Activated naive CD8-positive, alpha-beta T cell treated with anti-CD3 and anti-CD28 coated beads for 36 hours (primary cell): ENCODE data around the gene XPC. TPM values are rescaled to one million over a fixed set of nuclear protein-coding genes. Genes with fewer than 3 reads are reported as not detected.
"Not testable (repeated sequence)": the region's sequence is repeated elsewhere in the genome, so short reads cannot be mapped to it uniquely, and the experiment has no call there.

Source experiments
- DNase-seq: peaks from one replicate; pipeline ENCODE4 v3.0.0; 2021
- H3K27ac Mint-ChIP-seq: one replicate; pipeline ENCODE4 v1.8.0; 2022; ENCODE audit warnings: mild to moderate bottlenecking, moderate library complexity, mixed read lengths
- H3K27me3 Mint-ChIP-seq: one replicate; pipeline ENCODE4 v1.8.0; 2022; ENCODE audit warnings: mild to moderate bottlenecking, mixed read lengths
- H3K36me3 Mint-ChIP-seq: one replicate; pipeline ENCODE4 v1.8.0; 2021; ENCODE audit warnings: mild to moderate bottlenecking, mixed read lengths
- H3K4me1 Mint-ChIP-seq: one replicate; pipeline ENCODE4 v1.8.0; 2021; ENCODE audit warnings: mixed read lengths
- H3K4me3 Mint-ChIP-seq: one replicate; pipeline ENCODE4 v1.8.0; 2022; ENCODE audit warnings: mild to moderate bottlenecking, moderate library complexity, mixed read lengths
- H3K9me3 Mint-ChIP-seq: one replicate; pipeline ENCODE4 v1.8.0; 2022; ENCODE audit warnings: mixed read lengths
- total RNA-seq, 2 experiments: library from RNA; stranded (reverse); gene quantifications; one replicate each; pipeline ENCODE4 v1.2.3, GENCODE V29; 2021

Gene XPC
- total RNA-seq, 2 experiments from 2014 or later, result 19.8 to 25.4 TPM

DNA sequence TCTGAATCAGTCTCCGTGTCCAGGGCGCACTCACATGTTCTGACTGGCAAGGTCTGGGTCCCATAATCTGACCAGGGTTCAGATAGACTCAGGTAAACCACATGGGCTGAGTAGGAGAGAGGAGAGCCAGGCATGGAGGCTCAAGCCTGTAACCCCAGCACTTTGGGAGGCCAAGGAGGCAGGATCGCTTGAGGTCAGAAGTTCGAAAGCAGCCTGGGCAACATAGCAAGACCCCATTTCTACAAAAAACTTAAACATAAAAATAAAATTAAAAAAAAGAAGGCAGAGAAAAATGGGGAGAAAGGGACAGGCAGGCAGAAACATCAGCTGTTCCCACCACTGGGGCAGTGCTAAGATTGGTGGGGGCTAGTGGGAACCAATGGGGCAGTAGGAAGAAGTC is 48.2 kb downstream of the XPC start:
- Mint-ChIP-seq H3K9me3 (no peaks in the 10 kb centered on the region), H3K4me1 (peaks cover 25% of the 10 kb centered on the region), H3K27ac (peak overlapping the region; percentile 13), H3K27me3 (no peaks in the 10 kb centered on the region), H3K36me3 (peaks cover 36% of the 10 kb centered on the region), H3K4me3 (no peak overlapping the region)
- DNase-seq, result no peak

DNA sequence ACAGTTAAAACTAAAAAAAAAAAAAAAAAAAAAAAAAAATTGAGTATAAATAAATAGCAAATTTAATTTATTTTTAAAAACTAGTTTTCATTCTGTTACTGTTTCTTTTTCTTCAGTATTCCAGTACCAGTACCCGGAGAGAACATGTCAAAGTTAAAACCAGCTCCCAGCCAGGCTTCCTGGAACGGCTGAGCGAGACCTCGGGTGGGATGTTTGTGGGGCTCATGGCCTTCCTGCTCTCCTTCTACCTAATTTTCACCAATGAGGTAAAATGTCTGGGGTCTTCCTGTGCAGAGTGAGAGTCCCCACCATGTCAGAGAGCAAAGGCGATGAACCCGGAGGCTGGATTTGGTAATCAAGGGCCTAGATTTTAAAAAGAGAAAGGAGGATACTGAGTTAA is 49.1 kb downstream of the XPC start:
- Mint-ChIP-seq H3K9me3 (no peaks in the 10 kb centered on the region), H3K4me1 (peaks cover 25% of the 10 kb centered on the region), H3K36me3 (peaks cover 34% of the 10 kb centered on the region), H3K27me3 (no peaks in the 10 kb centered on the region), H3K27ac (no peak overlapping the region), H3K4me3 (no peak overlapping the region)
- no peak for DNase-seq

DNA sequence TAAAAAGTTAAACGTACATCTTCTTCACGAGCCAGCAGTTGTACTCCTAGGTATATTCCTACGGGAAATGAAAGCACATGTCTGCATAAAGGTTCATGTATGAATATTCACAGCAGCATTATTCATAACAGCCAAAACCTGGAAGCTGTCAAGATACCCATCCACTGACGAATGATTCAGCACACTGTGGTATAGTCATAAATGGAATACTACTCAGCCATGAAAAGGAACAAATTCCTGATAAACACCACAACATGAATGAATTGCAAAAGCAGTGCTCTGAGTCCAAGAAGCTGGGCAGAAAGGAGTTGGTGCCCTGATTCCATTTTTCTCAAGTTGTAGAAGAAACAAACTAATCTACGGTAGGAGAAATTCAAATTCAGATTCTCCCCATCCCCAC is 49.7 kb downstream of the XPC start:
- H3K36me3 Mint-ChIP-seq, result peaks cover 38% of the 10 kb centered on the region
- no peaks in the 10 kb centered on the region for H3K9me3 Mint-ChIP-seq
- no peak for DNase-seq
- H3K4me3 Mint-ChIP-seq, result no peak overlapping the region
- H3K4me1 Mint-ChIP-seq, result peaks cover 25% of the 10 kb centered on the region
- H3K27ac Mint-ChIP-seq, result no peak overlapping the region
- H3K27me3 Mint-ChIP-seq, result no peaks in the 10 kb centered on the region

DNA sequence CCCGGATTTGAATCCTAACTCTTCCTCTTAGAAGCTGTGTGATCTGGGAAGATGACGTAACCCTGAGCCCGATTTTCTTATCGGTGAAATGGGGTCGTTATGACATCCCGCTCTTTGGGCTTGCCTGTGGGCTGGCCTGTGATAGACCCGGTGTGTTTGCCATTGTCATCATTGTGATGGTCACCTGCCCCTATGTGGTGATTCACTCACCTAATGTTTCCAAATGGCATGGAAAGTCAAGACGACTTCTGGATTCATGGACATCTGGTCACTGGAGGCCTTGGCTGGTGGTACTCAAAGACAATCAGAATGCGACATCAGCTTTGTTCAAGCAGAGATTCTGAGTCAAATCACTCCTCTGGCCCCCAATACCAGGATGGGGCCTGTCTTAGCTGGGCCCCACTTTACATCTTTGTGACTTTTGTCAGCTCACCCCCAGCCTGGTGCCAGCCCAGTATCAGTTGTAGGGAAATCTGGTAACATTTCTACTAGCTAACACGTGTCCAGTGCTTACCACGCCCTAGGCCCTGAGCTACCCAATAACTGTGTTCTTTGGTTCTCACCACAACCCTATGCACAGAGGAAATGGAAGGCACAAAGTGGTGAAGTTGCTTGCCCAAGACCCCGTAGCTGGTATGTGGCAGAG is 50.8 kb downstream of the XPC start:
- peaks cover 30% of the 10 kb centered on the region for H3K4me1 Mint-ChIP-seq
- H3K9me3 Mint-ChIP-seq, result no peaks in the 10 kb centered on the region
- H3K27me3 Mint-ChIP-seq, result no peaks in the 10 kb centered on the region
- no peak for DNase-seq
- H3K27ac Mint-ChIP-seq, result no peak overlapping the region
- H3K36me3 Mint-ChIP-seq, result peaks cover 43% of the 10 kb centered on the region
- H3K4me3 Mint-ChIP-seq, result no peak overlapping the region

DNA sequence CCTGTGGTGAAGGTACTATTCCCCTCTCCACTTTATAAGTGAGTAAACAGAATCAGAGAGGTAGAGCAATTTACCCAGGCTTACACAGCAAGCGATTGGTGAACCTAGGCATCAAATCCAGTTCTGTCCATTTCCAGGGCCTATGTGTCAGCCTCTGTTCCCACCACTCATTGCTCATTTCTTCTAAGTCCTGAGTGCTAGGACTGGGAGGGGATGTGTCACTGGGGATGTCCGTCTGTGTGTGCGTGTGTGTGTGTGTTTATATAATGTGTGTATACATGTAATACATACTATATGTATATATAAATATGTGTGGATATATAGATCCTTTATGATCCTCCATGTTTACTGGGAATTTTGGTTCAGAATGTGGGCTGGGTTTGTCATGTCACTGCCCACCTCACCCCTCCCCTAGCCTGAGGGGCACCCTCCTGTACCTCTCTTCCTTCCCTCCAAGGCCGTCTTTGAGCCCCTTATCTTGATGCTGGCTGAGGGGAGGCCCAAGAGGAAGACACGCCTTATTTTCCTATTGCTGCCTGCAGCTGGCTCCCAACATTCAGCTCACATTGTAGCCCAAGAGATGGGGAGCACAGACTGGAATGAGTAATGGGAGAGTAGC is 51.4 kb downstream of the XPC start:
- H3K27me3 Mint-ChIP-seq, result no peaks in the 10 kb centered on the region
- no peak overlapping the region for H3K27ac Mint-ChIP-seq
- DNase-seq, result no peak
- peaks cover 46% of the 10 kb centered on the region for H3K36me3 Mint-ChIP-seq
- peaks cover 36% of the 10 kb centered on the region for H3K4me1 Mint-ChIP-seq
- no peak overlapping the region for H3K4me3 Mint-ChIP-seq
- no peaks in the 10 kb centered on the region for H3K9me3 Mint-ChIP-seq

DNA sequence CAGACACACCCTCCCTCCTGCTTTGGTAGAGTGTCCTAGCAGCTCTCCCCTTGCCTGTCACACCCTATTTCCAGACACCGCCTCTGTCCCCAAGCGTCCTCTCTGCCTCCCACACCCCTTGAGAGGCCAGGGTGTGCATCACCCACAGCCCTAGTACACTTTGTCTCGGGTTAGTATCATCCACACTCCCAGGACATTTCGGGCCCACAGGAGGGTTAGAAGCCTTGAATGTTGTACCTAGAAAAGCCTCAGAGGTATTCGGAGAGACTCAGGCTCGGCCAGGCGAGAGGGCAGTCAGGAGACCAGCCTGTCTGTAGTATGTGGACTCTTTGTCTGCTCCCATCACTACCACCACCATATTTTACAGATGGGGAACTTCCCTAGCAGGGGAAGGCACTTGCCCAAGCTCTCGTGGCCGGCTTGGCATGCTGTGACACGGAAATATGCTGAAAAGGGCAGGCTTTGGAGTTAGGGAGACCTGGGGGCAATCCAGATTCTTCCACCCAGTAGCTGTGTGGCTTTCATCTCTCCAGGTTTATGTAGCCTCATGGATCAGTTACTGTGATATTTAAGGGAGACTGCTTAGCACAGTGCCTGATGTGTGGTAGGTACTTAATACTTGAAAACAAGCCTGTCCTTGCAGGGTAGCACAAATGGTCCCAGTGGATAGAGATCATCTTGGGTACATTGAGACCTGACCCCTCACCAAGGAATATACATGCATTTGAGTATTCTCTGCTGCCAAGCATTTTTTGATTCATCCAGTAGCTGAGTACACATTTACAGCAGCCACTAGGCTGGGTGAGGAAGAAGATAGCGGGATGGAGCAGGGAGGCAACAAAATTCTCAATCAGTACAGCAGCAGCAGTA is 52.1 kb downstream of the XPC start:
- Mint-ChIP-seq H3K27me3 (no peaks in the 10 kb centered on the region), H3K27ac (peak overlapping the region; percentile 91), H3K36me3 (peaks cover 50% of the 10 kb centered on the region), H3K4me1 (peaks cover 38% of the 10 kb centered on the region), H3K9me3 (no peaks in the 10 kb centered on the region), H3K4me3 (peak overlapping the region; percentile 97)
- no peak for DNase-seq

DNA sequence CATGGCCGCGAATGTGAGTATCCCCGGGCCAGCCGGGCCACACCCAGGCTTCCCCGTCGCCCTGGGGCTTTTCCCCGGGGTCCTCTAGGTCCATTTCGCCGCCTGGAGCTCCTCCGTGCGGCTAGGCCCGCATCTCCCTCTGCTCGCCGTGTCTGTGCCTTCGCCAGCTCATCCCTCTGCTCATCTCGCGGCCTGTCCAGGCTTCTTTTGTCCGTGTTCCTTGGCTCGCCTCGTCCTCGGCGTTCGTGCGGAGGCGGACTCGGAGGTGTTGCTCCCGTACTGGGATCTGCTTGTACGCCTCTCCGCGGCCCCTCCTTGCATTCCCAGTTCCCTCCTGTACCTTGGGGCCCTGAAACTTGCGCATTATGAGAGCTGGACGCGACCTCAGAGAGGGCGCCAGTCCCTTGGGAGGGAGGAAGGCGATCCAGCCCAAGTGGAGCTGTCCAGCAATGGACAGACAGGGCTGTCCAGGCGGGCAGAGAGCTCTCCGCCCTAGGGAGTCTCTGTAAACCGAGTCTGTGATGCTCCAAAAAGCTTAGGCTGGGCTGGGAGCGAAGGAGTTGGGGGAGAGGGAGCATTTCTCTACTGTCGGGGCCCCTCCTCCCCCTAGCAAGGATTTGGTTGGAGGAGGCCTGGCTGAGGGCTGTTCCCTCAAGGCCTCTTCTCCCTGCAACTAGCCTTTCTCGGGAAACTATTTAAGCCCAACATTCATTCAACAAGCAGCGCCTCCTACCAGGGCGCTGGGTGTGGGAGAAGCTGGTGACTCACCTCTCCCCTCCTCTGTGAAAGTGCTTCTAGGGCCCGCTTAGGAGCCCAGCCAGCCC is 53.0 kb downstream of the XPC start:
- peak overlapping the region; percentile 91 for H3K27ac Mint-ChIP-seq
- H3K36me3 Mint-ChIP-seq, result peaks cover 50% of the 10 kb centered on the region
- peaks cover 41% of the 10 kb centered on the region for H3K4me1 Mint-ChIP-seq
- H3K4me3 Mint-ChIP-seq, result peak overlapping the region; percentile 97
- peak; percentile 70 for DNase-seq
- no peaks in the 10 kb centered on the region for H3K27me3 Mint-ChIP-seq
- H3K9me3 Mint-ChIP-seq, result no peaks in the 10 kb centered on the region

DNA sequence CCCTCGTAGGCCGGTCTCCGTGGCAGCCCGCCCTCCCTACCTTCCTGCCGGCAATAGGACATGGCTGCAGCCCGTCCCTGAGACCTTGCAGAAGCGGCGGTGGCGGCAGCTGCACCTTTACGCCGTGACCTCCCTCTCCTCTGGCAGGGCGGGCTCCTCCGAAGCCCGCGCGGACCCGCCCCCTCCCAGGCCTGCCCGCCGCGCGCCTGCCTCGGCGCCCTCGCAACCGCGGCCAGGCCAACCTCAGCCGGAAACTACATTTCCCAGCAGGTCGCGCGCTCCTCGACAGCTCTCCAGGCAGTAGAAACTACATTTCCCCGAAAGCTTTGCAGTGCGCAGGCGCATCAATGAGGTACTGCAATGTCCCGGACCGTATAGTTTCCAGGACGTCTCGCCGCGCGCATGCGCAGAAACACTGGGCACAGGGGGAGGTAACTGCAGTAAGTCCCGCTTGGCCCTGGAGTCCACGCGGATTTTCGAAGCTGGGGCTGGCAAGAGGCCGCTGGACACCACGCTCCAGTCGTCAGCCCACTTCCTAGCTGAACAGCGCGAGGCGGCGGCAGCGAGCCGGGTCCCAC is 53.7 kb downstream of the XPC start, which contains the start of the genes CHCHD4 and TMEM43:
TSS of gene CHCHD4 (minus strand) at position 256 of the 578 bp plus-strand sequence. CDS start at position 62, 194 bp downstream.
TSS of gene TMEM43 (plus strand) at position 438 of the 578 bp plus-strand sequence. CDS start 142 bp downstream, outside the sequence.
- no peaks in the 10 kb centered on the region for H3K27me3 Mint-ChIP-seq

DNA sequence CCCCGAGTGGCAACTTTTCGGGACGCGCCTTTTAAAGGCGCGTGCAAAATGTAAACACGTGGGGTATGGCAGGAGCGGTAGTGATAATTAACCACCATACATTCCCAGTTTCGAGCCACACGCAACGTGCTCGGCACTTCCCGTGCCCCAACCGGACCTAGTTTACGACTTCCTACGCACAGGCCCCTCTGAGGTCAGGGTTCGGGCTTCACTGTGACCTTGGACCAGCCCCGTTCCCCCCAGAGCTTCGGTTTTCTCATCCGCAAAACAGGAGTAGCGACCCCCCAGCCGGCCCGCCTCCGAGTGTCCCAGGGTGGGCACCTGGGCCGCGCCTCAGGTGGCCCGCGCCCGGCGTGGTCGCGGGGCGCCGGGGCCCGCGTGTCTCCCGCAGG is 54.2 kb downstream of the XPC start:
- Mint-ChIP-seq H3K27me3 (no peaks in the 10 kb centered on the region), H3K36me3 (peaks cover 43% of the 10 kb centered on the region), H3K9me3 (no peaks in the 10 kb centered on the region), H3K4me1 (peaks cover 42% of the 10 kb centered on the region), H3K27ac (peak overlapping the region; percentile 93), H3K4me3 (peak overlapping the region; percentile 97)
- DNase-seq, result peak; percentile 72

More for the DNA sequence above, 53.7 kb downstream of the XPC start, which contains the start of the genes CHCHD4 and TMEM43:
- H3K4me1 Mint-ChIP-seq, result peaks cover 45% of the 10 kb centered on the region
- peak within 1 kb of the TSS; percentile 97 for H3K4me3 Mint-ChIP-seq
- H3K27ac Mint-ChIP-seq, result peak within 1 kb of the TSS; percentile 93
- peaks cover 47% of the 10 kb centered on the region for H3K36me3 Mint-ChIP-seq
- H3K9me3 Mint-ChIP-seq, result no peaks in the 10 kb centered on the region
- DNase-seq, result peak; percentile 96

DNA sequence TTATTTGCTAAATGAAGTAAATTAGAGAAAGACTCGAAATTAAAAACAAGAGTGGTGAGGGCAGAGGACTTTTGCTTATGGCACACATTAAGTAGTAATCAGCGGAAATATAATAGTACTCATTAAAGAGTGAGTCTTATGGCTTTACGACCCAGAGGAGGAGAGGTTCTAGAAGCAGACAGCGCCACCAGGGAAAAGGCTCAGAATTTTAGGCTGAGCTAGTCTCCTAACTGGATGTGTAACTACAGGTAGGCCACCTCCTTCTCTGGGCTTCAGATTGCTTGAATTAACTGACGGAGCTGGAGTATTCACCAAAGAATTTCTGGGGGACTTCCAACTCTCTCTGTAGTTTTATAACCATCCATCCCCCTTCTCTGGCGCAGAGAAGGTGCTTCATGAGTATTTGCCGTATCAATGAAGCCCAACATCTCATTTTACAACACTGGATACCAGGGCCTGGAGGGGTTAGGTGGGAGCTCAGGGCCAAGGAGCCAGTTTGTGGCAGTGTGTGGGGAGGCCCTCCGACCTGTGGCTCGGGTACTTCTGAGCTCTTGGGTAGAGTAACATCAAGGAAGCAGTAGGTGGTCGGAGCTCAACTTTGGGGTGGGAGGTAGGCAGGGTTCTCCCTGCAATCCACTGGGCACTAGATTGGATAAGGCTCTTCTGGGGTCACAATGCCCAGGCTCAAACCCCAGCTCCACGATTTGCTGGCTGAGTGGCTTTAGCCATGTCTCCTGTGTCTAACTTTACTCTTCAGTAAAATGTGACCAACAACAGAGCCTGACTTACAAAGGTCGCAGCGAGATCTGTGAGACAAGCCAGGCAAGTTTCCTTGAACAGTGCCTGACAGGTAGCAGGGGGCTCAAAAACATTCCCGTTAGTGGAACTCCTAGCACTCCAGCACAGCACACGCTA is 54.8 kb downstream of the XPC start:
- no peaks in the 10 kb centered on the region for H3K27me3 Mint-ChIP-seq
- H3K4me3 Mint-ChIP-seq, result peak overlapping the region; percentile 97
- DNase-seq, result no peak
- H3K4me1 Mint-ChIP-seq, result peaks cover 42% of the 10 kb centered on the region
- H3K36me3 Mint-ChIP-seq, result peaks cover 39% of the 10 kb centered on the region
- H3K9me3 Mint-ChIP-seq, result no peaks in the 10 kb centered on the region
- H3K27ac Mint-ChIP-seq, result peak overlapping the region; percentile 93

DNA sequence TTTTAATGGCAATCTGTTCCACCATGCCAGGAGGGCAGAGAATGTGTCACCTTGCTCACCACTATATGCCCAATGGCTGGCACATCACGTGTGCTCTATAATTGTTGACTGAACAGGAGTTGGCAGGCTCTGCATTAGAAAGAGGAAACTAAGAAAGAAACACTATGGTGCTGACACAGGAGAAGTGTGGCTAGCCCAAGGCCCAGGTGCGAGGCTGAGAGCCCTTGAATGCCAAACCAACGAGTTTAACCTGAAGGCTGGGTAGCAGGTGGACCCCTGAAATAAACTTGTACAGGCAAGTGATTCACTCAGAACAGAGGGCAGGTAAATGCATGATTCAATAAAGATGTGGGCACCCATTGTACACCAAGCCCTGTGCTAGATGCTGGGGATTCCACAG is 56.1 kb downstream of the XPC start:
- Mint-ChIP-seq H3K4me1 (peaks cover 34% of the 10 kb centered on the region), H3K4me3 (peak overlapping the region; percentile 97), H3K27me3 (no peaks in the 10 kb centered on the region), H3K9me3 (no peaks in the 10 kb centered on the region), H3K36me3 (peaks cover 32% of the 10 kb centered on the region), H3K27ac (peak overlapping the region; percentile 93)
- DNase-seq, result no peak

DNA sequence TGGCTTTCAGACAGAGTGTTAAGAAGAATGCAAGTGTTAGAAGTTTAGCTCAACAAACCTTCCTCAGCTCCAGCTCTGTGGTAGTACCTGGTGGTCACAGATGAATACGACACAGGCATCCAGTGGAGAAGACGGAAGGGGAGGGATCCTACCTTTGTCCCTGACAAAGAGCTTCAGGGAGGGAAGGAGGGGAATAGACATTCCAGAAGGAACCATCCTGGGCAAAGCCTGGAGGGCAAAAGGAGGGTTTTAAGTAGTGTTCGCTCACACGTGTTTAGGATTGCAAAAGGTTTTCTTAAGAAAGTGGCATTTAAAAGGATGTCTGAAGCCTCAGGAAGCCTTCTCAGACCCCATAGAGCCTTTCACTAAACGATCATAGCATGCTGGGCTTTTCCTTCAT is 56.5 kb downstream of the XPC start:
- H3K4me1 Mint-ChIP-seq, result peaks cover 31% of the 10 kb centered on the region
- H3K36me3 Mint-ChIP-seq, result peaks cover 32% of the 10 kb centered on the region
- no peaks in the 10 kb centered on the region for H3K9me3 Mint-ChIP-seq
- no peak overlapping the region for H3K4me3 Mint-ChIP-seq
- no peaks in the 10 kb centered on the region for H3K27me3 Mint-ChIP-seq
- no peak for DNase-seq
- H3K27ac Mint-ChIP-seq, result peak overlapping the region; percentile 21

DNA sequence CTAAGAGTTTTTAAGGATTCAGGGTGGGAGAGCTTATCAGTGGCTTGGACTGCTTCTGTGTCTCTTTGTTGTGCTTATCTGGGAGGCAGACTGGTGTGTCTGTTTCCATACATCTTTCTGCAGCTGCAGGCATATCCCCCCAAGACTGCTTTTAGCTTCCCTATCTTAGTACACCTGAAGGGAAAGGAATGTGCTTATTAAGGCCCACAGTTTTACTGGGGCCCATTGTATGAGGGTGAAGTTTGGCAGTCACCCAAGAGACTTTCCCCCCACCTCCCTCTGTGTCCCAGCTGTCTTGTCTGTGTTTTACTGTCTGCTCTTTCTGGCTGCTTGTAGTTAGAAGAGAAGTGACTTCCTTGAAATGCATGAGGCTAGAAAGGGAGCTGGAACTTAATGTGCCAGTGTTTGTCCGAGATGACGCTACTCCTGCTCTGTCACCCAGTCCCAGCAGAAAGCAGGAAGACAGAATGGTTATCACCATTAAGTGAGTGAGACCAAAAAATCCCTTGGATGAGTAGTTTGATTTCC is 57.4 kb downstream of the XPC start:
- not testable (repeated sequence) for H3K27me3 Mint-ChIP-seq, H3K27ac Mint-ChIP-seq, H3K4me3 Mint-ChIP-seq, H3K9me3 Mint-ChIP-seq, DNase-seq
- Mint-ChIP-seq H3K4me1 (peaks cover 23% of the 10 kb centered on the region), H3K36me3 (peaks cover 31% of the 10 kb centered on the region)
